SW 1271 (cell line): ENCODE results near the gene KIRREL2.
"Not testable (repeated sequence)": the region's sequence is repeated elsewhere in the genome, so short reads cannot be mapped to it uniquely, and the experiment has no call there.

Source experiments
- DNase-seq, 2 experiments: peaks; one replicate each; lab custom pipeline; 2025; lab: John Stamatoyannopoulos, UW

Gene KIRREL2

DNA sequence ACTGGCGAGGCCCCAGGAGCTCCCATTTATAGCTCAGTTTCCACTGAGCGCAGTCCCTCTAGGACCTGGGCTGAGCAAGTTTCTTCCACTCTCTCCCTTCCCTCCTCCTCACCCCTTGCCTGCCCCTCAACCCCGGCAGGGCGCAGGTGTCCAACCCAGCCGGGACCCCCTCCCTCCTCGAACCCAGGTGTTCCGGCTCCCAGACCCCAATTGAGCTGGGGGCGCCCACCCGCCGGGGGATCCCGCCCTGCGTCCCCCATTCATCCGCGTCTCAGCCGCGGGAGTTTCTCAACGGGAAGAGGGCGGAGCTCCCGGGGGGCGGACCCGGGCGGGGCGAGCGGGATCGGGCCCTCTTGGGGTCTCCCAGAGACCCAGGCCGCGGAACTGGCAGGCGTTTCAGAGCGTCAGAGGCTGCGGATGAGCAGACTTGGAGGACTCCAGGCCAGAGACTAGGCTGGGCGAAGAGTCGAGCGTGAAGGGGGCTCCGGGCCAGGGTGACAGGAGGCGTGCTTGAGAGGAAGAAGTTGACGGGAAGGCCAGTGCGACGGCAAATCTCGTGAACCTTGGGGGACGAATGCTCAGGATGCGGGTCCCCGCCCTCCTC is at the start of gene KIRREL2:
TSS of gene KIRREL2 (plus strand) at position 366 of the 604 bp plus-strand sequence. CDS start at position 575, 209 bp downstream.
- DNase-seq = no peak

DNA sequence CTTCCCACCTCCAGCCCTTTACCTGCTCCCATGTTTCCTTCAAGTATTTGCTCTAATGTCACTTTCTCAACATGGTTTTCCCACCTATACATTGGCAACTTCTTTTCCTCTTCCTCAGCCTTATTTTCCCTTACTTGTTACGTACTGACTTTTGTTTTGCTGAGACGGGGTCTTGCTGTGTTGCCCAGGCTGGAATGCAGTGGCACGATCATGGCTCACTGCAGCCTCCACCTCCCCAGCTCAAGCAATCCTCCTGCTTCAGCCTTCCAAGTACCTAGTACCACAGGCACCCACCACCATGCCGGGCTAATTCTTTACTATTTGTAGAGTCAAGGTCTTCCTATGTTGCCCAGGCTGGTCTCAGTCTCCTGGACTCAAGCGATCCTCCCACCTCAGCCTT is 49.1 kb upstream of the KIRREL2 start:
- no peak for DNase-seq

DNA sequence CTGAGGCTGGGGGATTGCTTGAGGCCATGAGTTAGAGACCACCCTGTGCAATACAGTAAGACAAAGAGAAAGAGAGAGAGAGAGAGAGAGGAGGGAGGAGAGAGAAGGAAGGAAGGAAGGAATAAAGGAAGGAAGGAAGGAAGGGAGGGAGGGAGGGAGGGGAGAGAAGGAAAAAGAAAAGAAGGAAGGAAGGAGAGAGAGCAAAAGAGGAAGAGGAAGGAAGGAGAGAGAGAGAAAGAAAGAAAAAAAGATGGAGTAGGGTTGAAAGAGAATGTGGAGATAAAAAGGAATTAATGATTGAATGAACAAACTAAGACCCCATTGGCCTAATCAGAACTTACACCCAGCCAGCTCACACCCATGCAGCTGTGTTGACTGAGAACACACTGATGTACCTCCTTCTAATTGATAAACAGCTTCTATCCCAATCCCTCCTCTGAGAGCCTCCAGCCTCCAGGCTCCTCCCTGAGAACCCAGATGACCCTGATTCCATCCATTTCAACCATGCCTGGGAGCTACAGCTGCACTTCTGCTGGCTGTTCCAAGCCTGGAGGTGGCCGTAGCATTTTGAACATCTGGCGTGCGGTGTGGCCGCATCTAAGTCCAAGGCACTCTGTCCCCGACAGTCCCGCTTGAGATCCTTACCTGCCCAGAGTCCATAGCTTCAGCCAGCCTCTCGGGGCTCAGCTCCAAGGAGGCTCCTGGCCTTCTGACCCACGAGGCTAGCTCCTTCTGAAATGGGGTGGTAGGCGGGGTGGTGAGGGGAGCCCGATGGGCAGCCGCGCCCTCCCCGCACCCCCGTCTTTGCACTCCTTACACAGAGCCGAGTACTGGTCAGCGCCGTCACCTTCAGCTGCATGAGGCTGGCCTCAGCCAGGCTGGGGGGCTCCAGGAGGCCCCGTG is 45.1 kb upstream of the KIRREL2 start:
- DNase-seq = no peak

DNA sequence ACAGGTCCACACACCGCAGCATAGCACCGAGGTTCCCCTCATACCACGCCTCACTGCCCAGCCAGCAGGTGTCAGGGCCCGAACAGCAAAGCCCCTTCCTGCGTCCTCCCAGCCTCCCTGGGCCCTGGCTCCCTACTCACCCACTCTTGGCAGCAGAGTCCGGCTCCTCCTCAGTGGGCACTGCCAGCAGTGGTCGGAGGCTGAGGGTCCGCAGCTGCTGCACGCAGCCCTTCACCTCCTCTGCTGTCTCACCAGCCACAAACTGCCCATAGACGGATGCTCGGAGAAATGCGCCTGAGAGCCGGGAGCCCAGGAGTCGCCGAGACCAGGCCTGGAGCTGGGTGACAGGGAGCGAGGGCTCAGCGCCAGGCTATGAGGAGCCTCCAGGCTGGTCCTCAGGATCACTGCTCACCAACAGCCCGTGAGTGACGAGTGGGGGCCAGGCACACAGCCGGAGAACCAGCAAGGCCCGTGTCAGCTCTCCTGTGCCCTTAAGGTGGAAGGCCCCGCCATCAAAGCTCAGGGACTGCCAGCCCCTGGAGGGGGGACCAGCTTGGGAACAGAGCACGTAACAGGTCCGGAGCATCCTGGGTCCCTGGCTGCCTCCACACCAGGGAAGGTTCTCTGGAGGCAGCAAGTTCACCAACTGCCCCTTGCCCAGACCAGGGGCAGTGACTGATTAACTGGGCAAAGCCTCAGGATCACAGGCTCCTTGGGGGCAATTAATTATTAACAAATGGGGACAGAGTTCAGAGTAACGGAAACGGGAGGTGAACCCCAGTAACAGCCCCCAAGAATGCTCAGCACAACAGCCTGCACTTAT is 44.3 kb upstream of the KIRREL2 start, which contains the start of gene PRODH2:
TSS of gene PRODH2 (minus strand) at position 626 of the 823 bp plus-strand sequence. CDS start at position 586, 40 bp downstream.
- no peak for DNase-seq

DNA sequence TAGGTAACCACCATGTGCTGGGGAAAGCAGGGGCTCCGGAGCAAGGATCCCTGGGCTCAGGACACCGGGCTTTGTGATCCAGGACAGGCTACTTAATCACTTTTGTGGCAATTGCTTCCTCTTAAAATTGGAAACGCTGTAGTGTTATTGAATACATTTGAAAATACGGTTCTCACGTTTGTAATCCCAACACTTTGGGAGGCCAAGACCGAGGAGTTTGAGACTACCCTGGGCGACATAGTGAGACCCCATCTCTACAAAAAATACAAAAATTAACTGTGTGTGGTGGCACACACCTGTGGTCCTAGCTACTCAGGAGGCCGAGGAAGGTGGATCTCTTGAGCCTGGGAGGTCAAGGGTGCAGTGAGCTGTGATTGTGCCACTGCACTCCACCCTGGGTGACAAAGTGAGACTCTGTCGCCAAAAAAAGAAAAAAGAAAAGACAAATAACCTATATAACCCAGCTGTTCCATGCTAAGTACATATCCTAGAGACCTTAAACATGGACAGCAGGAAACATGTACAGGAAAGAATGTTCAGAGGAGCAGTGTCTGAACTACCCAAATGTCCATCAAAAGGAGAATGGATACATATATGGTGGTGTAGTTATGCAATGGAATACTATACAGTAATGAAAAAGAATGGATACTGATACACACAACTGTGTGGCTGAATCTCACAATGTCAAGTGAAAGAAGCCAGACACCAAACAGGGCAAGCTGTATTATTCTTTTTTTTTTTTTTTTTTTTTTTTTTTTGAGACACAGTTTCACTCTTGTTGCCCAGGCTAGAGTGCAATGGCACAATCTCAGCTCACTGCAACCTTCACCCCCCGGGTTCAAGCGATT is 43.4 kb upstream of the KIRREL2 start:
- DNase-seq = no peak

DNA sequence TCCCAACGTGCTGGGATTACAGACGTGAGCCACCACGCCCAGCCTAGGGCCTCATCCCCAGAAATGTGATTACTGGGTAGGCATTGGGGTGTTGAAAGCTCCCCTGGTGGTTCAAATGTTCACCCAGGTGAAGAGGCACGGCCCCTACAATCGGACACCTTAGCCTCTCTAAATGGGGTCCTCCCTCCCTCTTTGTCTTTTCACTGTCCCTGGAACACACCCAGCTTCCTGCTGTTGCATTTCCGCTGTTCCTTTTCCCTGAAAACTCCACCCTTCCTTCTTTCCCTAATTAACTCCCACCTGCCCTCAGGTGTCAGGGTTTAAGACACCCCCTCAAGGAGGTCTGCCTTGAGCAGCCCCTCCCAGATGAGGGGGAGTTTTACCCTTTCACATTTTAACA is 40.4 kb upstream of the KIRREL2 start:
- no peak for DNase-seq

DNA sequence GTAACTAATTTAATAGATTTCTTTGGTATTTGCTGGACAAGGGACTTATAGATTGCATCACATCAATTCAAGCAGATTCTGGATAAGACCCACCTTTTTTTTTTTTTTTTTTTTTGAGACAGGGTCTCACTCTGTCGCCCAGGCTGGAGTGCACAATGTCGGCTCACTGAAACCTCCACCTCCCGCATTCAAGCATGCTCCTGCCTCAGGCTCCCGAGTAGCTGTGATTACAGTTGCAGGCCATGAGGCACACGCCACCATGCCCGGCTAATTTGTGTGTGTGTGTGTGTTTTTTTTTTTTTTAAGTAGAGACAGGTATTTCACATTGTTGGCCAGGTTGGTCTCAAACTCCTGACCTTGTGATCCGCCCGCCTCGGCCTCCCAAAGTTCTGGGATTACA is 39.9 kb upstream of the KIRREL2 start:
- no peak for DNase-seq

DNA sequence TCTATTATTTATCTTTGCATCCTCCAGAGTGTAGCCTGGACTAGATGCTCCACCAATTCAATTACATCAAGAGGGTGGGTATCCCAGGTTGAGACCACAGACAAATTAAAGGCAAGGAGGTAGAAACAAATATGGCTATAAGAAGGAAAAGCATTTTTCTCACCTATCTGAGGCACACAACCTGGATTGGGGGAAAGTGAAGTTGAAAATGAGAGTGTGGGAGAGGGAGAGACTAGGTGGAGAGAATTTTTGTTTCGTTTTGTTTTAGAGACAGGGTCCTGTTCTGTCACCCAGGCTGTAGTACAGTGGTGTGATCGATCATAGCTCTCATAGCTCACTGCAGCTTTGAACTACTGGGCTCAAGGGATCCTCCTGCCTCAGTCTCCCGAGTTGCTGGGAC is 38.3 kb upstream of the KIRREL2 start:
- DNase-seq = no peak

DNA sequence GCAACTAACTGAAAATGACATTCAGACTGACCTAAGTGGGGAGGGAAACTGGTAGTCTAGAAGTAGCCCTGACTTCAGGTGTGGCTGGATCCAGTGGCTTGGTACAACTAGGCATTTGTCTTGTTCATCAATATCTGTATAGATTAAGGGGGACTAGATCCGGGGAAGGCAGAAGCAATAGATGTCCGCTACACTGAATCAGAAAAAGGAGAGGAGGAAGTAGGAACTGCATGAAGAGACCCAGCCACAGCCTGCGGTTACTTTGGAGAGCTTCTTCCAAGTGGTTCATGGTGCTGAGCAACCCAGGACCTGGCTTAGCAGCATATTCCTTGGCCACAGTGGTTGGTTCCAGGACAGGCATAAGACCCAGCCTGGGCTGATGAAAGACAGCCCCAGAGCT is 34.1 kb upstream of the KIRREL2 start:
- no peak for DNase-seq

DNA sequence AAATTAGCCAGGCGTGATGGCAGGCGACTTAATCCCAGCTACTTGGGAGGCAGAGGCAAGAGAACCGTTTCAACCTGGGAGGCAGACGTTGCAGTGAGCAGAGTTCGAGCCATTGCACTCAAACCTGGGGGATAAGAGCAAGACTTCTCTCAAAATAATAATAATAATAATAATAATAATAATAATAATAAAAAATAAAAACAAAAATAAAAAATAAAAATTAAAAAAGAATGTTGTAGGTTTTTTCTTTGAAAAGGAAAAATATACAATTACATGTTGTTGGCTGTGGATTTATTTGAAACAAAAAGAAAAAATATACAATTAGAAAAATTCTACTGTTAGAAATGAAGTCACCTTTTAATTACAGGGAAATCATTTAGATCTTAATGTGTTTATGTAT is 32.6 kb upstream of the KIRREL2 start:
- no peak for DNase-seq

DNA sequence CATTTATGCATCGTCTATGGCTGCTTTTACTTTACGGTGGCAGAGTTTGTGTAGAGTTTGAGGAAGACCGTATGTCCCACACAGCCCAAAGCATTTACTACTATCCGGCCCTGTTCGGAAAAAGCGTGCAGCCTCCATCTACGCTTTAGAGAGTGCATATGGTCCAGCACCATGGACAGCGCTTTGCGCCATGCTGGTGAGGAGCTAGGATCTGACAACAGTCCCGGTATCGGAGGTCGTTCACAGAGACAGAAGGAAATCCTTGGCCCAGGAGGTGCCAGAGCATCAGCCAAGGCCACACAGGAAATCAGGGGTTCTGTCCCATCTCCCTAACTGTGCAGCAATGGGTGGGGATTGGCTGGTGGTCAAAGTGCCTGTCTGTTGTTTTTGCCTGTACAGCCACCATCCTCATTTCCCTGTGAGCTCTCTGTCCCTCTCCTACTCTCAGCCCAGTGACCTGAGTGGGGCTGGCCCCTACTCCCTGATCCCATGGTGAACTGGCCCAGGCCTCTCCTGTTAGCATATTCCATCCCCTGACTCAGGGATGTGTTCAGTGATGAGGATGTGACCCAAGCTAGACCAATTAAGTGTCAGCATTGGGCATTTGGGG is 27.9 kb upstream of the KIRREL2 start:
- DNase-seq = no peak

DNA sequence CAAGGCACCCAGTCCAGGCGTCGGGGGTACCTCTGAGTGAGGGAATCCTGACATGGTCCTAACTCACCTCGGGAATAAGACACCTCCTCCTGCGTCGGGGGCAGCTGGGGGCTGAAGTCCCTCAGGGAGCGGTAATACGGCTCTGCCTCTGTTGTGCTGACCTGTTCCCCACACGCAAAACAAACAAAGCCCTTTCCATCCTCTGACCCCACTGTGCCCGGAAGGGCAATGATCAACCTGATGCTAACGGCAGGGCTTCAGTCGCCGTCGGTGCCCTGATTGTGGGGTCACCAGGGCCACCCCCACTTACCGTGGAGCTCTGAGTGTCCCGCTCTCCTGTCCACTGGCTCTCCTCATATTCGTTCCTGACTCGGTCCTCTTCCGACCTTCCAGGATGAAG is 25.7 kb upstream of the KIRREL2 start:
- no peak for DNase-seq

DNA sequence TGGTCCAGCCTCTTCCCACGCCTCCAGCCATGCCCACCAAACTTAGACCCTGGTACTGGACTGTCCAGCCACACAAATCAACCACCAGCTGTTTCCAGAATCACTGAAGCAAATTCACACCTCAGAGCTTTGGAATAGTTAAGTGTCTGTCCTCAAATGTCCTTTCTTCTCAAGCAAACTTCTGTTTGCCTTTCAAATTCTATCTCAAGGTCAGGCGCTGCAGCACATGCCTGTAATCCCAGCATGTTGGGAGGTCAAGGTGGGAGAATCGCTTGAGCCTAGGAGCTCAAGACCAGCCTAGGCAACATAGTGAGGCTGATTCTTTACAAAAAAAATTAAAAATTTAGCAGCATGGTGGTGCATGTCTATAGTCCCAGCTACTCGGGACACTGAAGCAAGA is 24.7 kb upstream of the KIRREL2 start:
- no peak for DNase-seq

DNA sequence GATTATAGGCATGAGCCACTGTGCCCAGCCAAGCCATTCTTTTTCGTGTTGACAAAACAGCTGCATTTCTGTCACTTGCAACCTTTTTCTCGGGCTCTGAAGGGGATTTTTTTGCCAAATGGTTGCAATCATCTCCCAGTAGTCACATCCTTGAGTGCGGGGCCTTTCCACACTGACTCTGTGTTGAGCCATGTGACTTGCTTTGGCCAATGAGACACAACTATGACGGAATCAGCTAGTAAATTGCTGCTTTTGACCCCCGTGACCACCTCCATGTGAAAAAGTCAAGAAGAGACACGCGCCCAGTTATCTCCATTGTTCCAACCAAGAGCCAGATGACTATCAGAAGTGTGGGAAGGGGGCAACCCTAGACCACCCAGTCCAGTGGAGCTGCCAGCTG is 22.7 kb upstream of the KIRREL2 start:
- no peak for DNase-seq

DNA sequence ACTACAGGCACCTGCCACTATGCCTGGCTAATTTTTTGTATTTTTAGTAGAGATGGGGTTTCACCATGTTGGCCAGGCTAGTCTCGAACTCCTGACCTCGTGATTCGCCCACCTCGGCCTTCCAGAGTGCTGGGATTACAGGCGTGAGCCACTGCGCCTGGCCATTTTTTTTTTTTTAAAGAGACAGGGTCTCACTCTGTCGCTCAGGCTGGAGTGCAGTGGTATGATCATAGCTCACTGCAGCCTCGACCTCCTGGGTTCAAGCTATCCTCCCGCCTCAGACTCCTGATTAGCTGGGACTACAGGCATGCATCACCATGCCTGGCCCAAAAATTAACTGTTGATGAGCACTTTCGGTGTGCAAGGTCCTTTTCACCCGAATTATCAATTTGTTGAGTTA is 20.6 kb upstream of the KIRREL2 start:
- DNase-seq = not testable (repeated sequence)

DNA sequence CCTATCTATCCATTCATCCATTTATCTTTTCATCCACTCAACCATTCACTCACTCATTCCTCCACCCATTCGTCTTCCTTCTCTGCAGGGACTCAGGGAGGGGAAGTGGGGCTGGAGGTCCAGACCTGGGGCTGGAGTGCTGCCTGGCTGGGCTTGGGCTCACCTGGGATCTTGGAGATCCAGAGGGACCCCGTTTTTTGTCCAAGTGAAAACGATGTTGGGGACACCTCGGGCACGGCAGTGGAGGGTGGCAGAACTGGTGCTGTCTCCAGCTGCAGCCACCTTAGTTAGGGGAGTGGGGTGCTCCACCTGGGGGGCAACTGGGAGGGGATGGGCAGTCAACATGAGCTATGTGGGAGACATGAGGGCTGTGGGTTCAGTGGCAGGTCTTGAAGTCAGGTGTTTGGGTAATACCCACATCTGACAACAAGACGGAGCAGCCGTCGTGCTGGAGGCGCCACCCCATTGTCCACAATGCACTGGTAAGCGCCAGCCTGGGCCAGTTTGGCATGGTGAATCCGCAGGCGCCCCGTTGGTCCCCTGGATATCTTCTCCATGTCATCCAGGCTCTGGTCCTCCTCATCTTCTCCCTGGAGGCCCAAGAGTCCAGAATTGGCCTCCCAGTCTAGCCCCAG is 14.6 kb upstream of the KIRREL2 start:
- DNase-seq = no peak

DNA sequence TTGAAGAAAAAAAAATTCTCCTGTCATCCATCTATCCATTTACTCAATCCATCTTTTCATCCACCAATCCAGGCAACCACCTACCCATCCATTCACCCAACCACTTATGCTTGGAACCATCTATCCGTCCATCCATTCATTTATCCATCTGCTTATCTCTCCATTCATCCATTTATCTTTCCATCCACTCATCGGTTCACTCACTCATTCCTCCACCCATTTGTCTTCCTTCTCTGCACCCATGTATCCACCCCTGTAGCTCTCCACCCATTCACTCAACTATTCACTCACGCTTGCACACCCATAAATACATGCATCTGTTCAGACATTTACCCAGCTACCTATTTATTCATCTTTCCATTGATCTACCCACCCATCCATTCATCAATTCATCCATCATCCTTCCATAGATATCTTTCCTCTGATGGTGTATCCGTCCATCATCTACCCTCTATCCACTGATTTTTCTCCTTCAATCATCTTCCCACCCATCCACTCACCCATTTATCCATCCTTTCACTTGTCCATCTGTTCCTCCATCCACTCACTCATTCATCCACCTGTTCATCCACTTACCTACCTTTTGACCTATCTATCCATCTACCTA is 13.9 kb upstream of the KIRREL2 start:
- no peak for DNase-seq

DNA sequence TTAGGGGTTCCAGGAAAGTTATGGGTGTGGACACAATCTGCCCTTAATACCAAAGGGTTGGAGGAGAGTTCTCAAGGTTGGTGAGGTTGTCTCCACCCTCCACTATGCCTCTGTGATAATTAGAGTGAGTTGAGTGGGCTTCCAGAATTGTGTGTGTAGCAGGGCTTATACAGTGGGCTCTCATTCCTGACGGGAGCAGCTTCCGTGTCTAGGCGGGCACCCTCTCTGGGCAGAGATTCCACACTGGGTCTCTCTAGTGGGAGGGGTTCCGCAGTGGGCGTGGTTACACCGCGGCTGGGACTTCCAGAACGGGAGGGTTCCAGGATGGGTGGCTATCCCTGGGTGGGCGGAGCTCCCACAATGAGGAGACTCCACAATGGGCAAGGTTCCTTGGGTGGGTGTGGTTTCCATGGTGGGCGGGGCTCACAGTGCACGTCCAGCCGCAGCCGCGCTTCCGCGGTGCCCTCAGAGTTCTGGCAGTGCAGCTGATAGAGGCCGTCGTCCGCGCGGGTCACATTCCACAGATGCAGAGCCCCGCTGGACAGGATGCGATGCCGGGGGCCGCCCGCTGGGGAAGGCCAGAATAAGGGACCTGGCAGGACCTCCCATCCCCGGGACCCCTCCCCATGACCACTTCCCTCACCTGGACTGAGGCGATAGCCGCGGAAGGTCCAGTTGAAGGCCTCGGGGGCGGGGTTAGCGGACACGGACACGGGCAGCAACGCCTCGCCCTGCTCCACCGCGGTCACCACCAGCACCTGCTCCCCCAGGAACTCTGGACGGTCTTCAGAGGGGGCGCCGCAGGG is 12.8 kb upstream of the KIRREL2 start:
- DNase-seq = no peak

DNA sequence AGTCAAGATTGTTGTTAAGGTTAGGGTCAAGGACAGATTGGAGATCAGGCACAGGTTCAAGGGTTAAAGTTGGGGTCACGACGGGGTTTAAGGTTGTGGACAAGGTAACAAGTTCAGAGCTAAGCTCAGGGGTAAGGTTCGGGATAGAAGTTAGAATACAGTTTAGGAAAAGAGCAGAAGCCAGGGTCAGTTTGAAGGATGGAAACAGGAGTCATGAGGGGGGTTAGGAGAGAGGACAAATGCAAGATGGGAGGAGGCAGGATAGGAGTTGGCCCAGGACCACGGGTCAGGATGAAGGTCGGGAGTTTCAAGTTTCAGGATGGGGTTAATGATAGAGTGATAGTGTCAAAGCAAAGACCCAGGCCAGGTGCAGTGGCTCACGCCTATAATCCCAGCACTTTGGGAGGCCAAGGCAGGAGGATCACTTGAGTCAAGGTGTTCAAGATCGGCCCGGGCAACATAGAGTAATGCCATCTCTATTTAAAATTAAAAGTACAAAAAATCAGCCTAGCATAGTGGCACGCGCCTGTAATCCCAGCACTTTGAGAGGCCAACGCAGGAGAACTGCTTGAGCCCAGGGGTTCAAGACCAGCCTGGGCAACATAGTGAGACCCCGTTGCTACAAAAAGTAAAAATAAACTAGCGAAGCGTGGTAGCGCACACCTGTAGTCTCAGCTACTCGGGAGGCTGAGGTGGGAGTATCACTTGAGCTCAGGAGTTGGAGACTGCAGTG is 12.1 kb upstream of the KIRREL2 start:
- DNase-seq = no peak
